Ovary (tissue), 3 donors: ENCODE data around the gene TMEM266.

Experiments used
- CTCF ChIP-seq, 3 donors: fragments of 450-650 bp in 2 of 3; fragments of 200-600 bp in 1 of 3; IDR thresholded peaks; one replicate each; pipeline versions ENCODE4 v1.5.1 to v1.8.0; 2016 to 2022; ENCODE audit warnings: antibody characterized with exemption in 3 of 3, mild to moderate bottlenecking in 1 of 3
- EP300 ChIP-seq: sonication (generic); formaldehyde crosslinking; IDR thresholded peaks from one replicate; pipeline ENCODE4 v1.6.1; 2017; ENCODE audit warnings: antibody characterized with exemption
- donor health status: DM: no; HTN: no; CAD: no.

- TF ChIP-seq CTCF (IDR thresholded peaks at IDR 0.05) (no peak), EP300 (no peak)
Observed at GRCh38 chr15:76118767-76119166, 59.0 kb downstream of the TMEM266 start.
